Measurements from ENCODE around the gene KRT71. TPM values are rescaled to one million over a fixed set of nuclear protein-coding genes. Genes with fewer than 3 reads are reported as not detected.

Gene KRT71
- total and polyA plus RNA-seq, 2 donors = 0.57 to 3.6 TPM

DNA sequence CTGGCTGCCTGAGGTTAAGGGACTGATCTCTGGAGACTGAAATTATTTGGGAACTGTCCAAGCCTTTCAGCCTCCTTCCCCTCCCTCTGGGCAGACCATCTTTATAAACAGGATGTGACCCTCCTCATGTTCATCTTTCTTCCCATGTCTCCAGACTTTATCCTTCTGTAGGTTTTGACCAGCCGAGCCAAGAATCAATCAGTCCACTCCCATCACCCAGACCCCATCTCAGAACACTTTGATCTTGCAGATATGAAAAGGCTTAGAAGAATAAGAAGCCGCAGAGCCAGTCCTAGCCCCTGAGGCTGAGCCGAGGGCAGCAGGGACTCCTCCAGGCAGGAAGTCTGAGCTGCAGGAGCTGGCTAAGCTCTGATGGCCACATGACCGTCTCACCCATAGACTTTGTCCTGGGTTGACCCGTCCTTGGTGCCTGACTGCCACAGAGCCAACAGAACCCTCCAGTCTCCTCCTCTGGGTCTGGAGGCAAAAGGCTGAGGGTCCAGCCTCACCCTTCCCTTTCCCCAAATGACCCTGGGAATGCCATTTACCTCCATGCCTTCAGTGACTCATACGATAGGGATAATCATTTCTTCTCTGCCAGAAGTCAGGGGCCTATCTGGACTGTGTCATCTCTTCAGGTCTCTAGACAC lies 1.6 kb downstream of the KRT71 start:
- no peak overlapping the region for H3K4me3 ChIP-seq (ENCODE audit: low read length in 2 of 2)
- H3K27me3 ChIP-seq (ENCODE audit: control insufficient read depth in 2 of 2, insufficient read depth in 1 of 2, low read length in 1 of 2) = peaks cover 0 to 2% of the 10 kb centered on the region in 2 donors
- H3K27ac ChIP-seq (ENCODE audit: low read depth in 1 of 2, low read length in 1 of 2) = no peak overlapping the region
- no peak for DNase-seq (ENCODE audit: low read depth in 6 of 9, low spot score in 9 of 9)
- no peaks in the 10 kb centered on the region for H3K36me3 ChIP-seq (ENCODE audit: control insufficient read depth in 2 of 2, insufficient read depth in 2 of 2, low read length in 1 of 2)
- no peaks in the 10 kb centered on the region for H3K4me1 ChIP-seq (ENCODE audit: control insufficient read depth in 2 of 2, insufficient read depth in 2 of 2, low read length in 2 of 2)
- WGBS = 78% methylated on average over 6 of the region's 6 CpGs
- peaks cover 0 to 1% of the 10 kb centered on the region in 2 donors for H3K9me3 ChIP-seq (ENCODE audit: control insufficient read depth in 2 of 2, insufficient read depth in 1 of 2, low read length in 1 of 2)

DNA sequence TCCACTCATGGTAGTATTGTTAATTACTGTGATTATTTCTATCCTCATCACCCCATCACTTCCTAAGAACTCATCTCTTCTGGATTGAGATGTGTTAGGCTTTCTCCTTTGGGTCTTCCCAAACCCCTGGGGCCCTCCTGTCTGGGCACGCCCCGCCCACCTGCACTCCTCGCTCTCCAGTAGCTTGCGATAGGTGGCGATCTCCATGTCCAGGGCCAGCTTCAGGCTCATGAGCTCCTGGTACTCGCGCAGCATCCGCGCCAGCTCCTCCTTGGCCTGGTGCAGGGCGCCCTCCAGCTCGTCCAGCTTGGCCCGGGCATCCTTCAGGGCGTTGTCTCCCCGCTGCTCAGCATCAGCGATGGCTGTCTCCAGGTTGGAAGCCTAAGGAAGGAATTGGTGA lies 6.8 kb downstream of the KRT71 start:
- Histone ChIP-seq H3K9me3 (ENCODE audit: control insufficient read depth in 2 of 2, insufficient read depth in 1 of 2, low read length in 1 of 2) (no peaks in the 10 kb centered on the region), H3K27ac (ENCODE audit: low read depth in 1 of 2, low read length in 1 of 2) (no peak overlapping the region), H3K27me3 (ENCODE audit: control insufficient read depth in 2 of 2, insufficient read depth in 1 of 2, low read length in 1 of 2) (peaks cover 0 to 2% of the 10 kb centered on the region in 2 donors), H3K4me1 (ENCODE audit: control insufficient read depth in 2 of 2, insufficient read depth in 2 of 2, low read length in 2 of 2) (peaks cover 0 to 3% of the 10 kb centered on the region in 2 donors), H3K4me3 (ENCODE audit: low read length in 2 of 2) (no peak overlapping the region), H3K36me3 (ENCODE audit: control insufficient read depth in 2 of 2, insufficient read depth in 2 of 2, low read length in 1 of 2) (no peaks in the 10 kb centered on the region)
- no peak for DNase-seq (ENCODE audit: low read depth in 6 of 9, low spot score in 9 of 9)
- 94% methylated on average over 15 of the region's 15 CpGs for WGBS

DNA sequence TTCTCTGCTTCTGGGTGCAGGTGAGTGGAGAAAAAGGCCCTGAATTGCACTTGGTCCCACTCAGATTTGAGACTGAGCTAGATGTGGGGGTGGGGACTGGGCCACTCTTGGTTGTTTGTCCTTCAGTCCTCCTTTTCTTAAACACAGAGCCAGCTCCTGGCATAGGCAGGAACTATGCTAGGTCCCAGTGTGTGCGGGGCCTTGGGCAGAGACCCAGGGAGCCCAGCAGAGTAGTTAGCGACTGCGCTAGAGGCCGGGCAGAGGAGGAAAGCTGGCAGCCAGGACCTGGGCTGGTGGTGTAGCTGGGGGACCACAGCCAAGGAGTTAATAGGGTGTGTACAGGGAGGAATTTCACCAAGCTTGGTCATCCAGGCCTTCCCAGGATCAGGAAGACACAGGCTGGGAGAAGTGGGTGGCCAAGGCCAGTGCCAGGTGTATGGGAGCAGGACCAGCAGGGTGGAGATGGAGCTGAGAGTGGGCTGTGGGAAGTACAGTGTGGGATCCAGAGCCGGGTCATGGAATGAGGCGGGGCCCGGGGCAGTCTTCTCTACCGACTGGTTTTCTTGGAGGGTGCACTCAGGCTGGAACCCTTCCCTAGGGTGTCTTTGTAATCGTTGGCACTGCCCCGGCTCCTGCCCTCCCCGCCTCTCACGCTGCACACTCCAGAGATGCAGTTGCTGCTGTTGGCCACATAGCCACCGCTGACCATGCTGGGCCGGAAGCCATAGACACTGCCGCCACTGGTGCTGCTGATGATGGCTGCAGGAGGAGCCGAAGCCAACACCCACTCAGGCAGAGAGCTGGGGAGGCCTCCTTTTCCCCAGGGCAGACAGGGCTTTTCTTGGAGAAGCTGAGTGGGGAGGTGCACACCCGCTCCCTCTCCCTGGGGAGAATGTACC lies 8.7 kb downstream of the KRT71 start:
- H3K27me3 ChIP-seq (ENCODE audit: control insufficient read depth in 2 of 2, insufficient read depth in 1 of 2, low read length in 1 of 2) = peaks cover 0 to 2% of the 10 kb centered on the region in 2 donors
- H3K9me3 ChIP-seq (ENCODE audit: control insufficient read depth in 2 of 2, insufficient read depth in 1 of 2, low read length in 1 of 2) = no peaks in the 10 kb centered on the region
- 89% methylated on average over 17 of the region's 17 CpGs for WGBS
- no peaks in the 10 kb centered on the region for H3K36me3 ChIP-seq (ENCODE audit: control insufficient read depth in 2 of 2, insufficient read depth in 2 of 2, low read length in 1 of 2)
- H3K27ac ChIP-seq (ENCODE audit: low read depth in 1 of 2, low read length in 1 of 2) = no peak overlapping the region
- peaks cover 0 to 3% of the 10 kb centered on the region in 2 donors for H3K4me1 ChIP-seq (ENCODE audit: control insufficient read depth in 2 of 2, insufficient read depth in 2 of 2, low read length in 2 of 2)
- no peak overlapping the region for H3K4me3 ChIP-seq (ENCODE audit: low read length in 2 of 2)
- no peak for DNase-seq (ENCODE audit: low read depth in 6 of 9, low spot score in 9 of 9)

DNA sequence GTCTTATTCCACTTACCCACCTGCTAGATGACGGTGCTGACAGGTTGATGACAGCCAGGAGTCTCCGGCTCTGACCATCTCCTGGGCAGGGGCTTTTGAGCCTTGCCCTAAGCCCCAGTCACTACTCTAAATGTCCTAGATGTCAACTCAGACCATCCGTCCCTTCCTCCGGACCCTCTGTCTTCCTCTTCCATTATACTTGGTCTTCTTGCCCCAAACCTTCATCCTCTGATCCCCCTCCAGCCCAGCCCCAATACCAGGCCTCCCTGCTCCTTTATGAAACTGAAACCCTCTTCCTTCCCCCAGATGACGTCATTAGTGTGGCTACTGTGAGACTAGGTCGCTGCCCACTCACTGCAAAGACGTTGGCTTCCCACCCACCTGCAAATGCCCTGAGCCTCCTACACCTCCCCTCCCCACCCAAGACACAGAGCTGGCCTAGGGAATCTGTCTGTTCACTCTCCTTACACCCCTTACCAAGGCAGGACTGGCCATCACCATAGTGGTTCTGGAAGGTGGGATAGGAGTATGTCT lies 10.1 kb downstream of the KRT71 start:
- H3K27ac ChIP-seq (ENCODE audit: low read depth in 1 of 2, low read length in 1 of 2) = no peak overlapping the region
- H3K4me1 ChIP-seq (ENCODE audit: control insufficient read depth in 2 of 2, insufficient read depth in 2 of 2, low read length in 2 of 2) = peaks cover 0 to 3% of the 10 kb centered on the region in 2 donors
- 80% methylated on average over 7 of the region's 7 CpGs for WGBS
- H3K4me3 ChIP-seq (ENCODE audit: low read length in 2 of 2) = no peak overlapping the region
- H3K9me3 ChIP-seq (ENCODE audit: control insufficient read depth in 2 of 2, insufficient read depth in 1 of 2, low read length in 1 of 2) = no peaks in the 10 kb centered on the region
- no peaks in the 10 kb centered on the region for H3K36me3 ChIP-seq (ENCODE audit: control insufficient read depth in 2 of 2, insufficient read depth in 2 of 2, low read length in 1 of 2)
- DNase-seq (ENCODE audit: low read depth in 6 of 9, low spot score in 9 of 9) = no peak
- peaks cover 0 to 2% of the 10 kb centered on the region in 2 donors for H3K27me3 ChIP-seq (ENCODE audit: control insufficient read depth in 2 of 2, insufficient read depth in 1 of 2, low read length in 1 of 2)

DNA sequence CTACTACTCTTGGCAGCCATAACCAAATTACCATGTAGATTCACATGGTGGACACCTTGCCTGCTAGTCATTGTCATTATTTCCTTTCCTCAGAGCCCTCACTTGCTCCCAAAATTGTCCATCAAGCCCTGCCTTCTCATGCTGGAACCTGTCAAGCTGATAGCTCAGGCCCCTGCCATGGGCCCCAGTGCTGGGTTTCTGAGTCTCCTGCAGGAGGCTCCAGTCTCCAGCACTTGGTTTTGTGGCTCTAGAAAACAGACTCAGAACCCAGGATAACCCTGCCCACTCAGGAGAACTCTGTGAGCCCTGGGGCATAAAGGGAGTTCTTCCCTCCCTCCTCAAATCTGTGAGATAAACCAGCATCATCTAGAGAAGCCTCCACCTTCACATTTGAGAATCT lies 10.8 kb downstream of the KRT71 start:
- peaks cover 0 to 2% of the 10 kb centered on the region in 2 donors for H3K27me3 ChIP-seq (ENCODE audit: control insufficient read depth in 2 of 2, insufficient read depth in 1 of 2, low read length in 1 of 2)
- H3K27ac ChIP-seq (ENCODE audit: low read depth in 1 of 2, low read length in 1 of 2) = no peak overlapping the region
- H3K9me3 ChIP-seq (ENCODE audit: control insufficient read depth in 2 of 2, insufficient read depth in 1 of 2, low read length in 1 of 2) = no peaks in the 10 kb centered on the region
- no peak overlapping the region for H3K4me3 ChIP-seq (ENCODE audit: low read length in 2 of 2)
- H3K4me1 ChIP-seq (ENCODE audit: control insufficient read depth in 2 of 2, insufficient read depth in 2 of 2, low read length in 2 of 2) = peaks cover 0 to 3% of the 10 kb centered on the region in 2 donors
- no peaks in the 10 kb centered on the region for H3K36me3 ChIP-seq (ENCODE audit: control insufficient read depth in 2 of 2, insufficient read depth in 2 of 2, low read length in 1 of 2)
- no peak for DNase-seq (ENCODE audit: low read depth in 6 of 9, low spot score in 9 of 9)

DNA sequence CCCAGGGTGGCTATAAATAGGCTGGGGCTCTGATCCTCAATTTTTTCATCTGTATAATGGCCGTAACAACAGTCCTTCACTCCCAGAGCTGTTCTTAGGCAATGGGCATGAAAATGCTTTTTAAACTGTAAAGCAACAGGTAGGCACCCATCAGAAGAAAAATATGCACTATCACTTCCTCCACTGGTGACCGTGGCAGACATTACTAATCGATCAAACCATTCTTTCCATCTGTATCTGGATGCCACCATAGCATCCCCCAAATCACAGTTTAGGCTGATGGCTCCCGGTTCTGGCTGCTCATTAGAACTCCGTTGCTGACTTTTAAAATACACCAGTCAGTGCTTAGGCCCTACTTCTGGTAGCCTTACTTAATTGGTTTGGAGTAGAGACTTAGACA lies 11.2 kb downstream of the KRT71 start:
- Histone ChIP-seq H3K4me3 (ENCODE audit: low read length in 2 of 2) (no peak overlapping the region), H3K27me3 (ENCODE audit: control insufficient read depth in 2 of 2, insufficient read depth in 1 of 2, low read length in 1 of 2) (peaks cover 0 to 2% of the 10 kb centered on the region in 2 donors), H3K9me3 (ENCODE audit: control insufficient read depth in 2 of 2, insufficient read depth in 1 of 2, low read length in 1 of 2) (no peaks in the 10 kb centered on the region), H3K4me1 (ENCODE audit: control insufficient read depth in 2 of 2, insufficient read depth in 2 of 2, low read length in 2 of 2) (peaks cover 0 to 3% of the 10 kb centered on the region in 2 donors), H3K27ac (ENCODE audit: low read depth in 1 of 2, low read length in 1 of 2) (no peak overlapping the region), H3K36me3 (ENCODE audit: control insufficient read depth in 2 of 2, insufficient read depth in 2 of 2, low read length in 1 of 2) (no peaks in the 10 kb centered on the region)
- no peak for DNase-seq (ENCODE audit: low read depth in 6 of 9, low spot score in 9 of 9)
- 94% methylated on average over 5 of the region's 5 CpGs for WGBS

DNA sequence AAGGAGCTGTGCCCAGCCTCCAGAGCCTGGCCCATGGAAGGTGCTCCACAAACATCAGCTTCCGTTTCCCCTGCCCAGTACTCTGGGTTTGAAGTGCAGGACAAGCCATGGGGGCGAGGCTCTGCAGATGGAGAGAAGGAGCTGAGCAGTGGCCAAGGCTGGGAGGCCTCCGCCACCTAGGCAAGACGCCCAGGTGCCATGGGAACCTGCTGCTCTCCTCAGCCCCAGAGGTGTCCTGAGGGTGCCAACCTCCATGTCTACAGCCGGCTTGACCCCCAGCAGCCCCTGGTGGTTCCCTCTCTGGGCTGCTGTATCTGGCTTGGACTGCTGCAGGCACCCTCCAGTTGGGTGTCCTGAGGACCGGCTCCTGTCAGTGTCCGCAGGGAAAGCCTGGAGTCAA lies 12.4 kb downstream of the KRT71 start:
- no peaks in the 10 kb centered on the region for H3K9me3 ChIP-seq (ENCODE audit: control insufficient read depth in 2 of 2, insufficient read depth in 1 of 2, low read length in 1 of 2)
- H3K4me3 ChIP-seq (ENCODE audit: low read length in 2 of 2) = no peak overlapping the region
- no peak for DNase-seq (ENCODE audit: low read depth in 6 of 9, low spot score in 9 of 9)
- no peaks in the 10 kb centered on the region for H3K36me3 ChIP-seq (ENCODE audit: control insufficient read depth in 2 of 2, insufficient read depth in 2 of 2, low read length in 1 of 2)
- H3K4me1 ChIP-seq (ENCODE audit: control insufficient read depth in 2 of 2, insufficient read depth in 2 of 2, low read length in 2 of 2) = peaks cover 0 to 3% of the 10 kb centered on the region in 2 donors
- peaks cover 0 to 2% of the 10 kb centered on the region in 2 donors for H3K27me3 ChIP-seq (ENCODE audit: control insufficient read depth in 2 of 2, insufficient read depth in 1 of 2, low read length in 1 of 2)
- H3K27ac ChIP-seq (ENCODE audit: low read depth in 1 of 2, low read length in 1 of 2) = no peak overlapping the region
- 96% methylated on average over 7 of the region's 7 CpGs for WGBS

DNA sequence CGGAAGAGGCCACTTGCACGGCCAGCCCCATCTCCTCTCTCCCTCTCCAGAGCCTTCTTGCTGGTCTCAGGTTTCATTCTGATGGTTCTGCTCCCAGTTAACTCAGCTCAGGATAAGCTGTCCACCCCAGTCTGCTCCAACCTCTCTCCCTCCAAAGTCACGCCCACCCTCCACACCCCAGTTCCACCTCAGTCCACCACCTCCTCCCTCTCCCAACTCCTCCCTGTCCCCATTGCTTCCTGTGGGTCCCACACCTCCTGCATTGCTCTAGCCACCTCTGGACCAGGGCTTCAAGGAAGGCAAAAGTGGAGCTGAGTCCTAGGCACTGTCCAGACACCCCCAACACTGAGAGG lies 13.1 kb downstream of the KRT71 start:
- peaks cover 0 to 2% of the 10 kb centered on the region in 2 donors for H3K27me3 ChIP-seq (ENCODE audit: control insufficient read depth in 2 of 2, insufficient read depth in 1 of 2, low read length in 1 of 2)
- peaks cover 0 to under 1% of the 10 kb centered on the region in 2 donors for H3K4me1 ChIP-seq (ENCODE audit: control insufficient read depth in 2 of 2, insufficient read depth in 2 of 2, low read length in 2 of 2)
- no peak overlapping the region for H3K27ac ChIP-seq (ENCODE audit: low read depth in 1 of 2, low read length in 1 of 2)
- 94% methylated on average over 3 of the region's 3 CpGs for WGBS
- H3K4me3 ChIP-seq (ENCODE audit: low read length in 2 of 2) = no peak overlapping the region
- no peaks in the 10 kb centered on the region for H3K9me3 ChIP-seq (ENCODE audit: control insufficient read depth in 2 of 2, insufficient read depth in 1 of 2, low read length in 1 of 2)
- DNase-seq (ENCODE audit: low read depth in 6 of 9, low spot score in 9 of 9) = no peak
- no peaks in the 10 kb centered on the region for H3K36me3 ChIP-seq (ENCODE audit: control insufficient read depth in 2 of 2, insufficient read depth in 2 of 2, low read length in 1 of 2)
